Activated naive CD4-positive, alpha-beta T cell treated with anti-CD3 and anti-CD28 coated beads, Interleukin-2, amount 50 U/mL, for 24 hours (primary cell): ENCODE results near the gene TM2D3.

ENCODE experiments used
- H3K27ac Mint-ChIP-seq: one replicate; pipeline ENCODE4 v1.8.0; 2021; ENCODE audit warnings: mild to moderate bottlenecking, mixed read lengths
- H3K27me3 Mint-ChIP-seq: one replicate; pipeline ENCODE4 v1.8.0; 2021; ENCODE audit warnings: mixed read lengths
- H3K36me3 Mint-ChIP-seq: one replicate; pipeline ENCODE4 v1.8.0; 2021; ENCODE audit warnings: mixed read lengths
- H3K4me1 Mint-ChIP-seq: one replicate; pipeline ENCODE4 v1.8.0; 2021; ENCODE audit warnings: mixed read lengths
- H3K4me3 Mint-ChIP-seq: one replicate; pipeline ENCODE4 v1.8.0; 2021; ENCODE audit warnings: mild to moderate bottlenecking, mixed read lengths
- H3K9me3 Mint-ChIP-seq: one replicate; pipeline ENCODE4 v1.8.0; 2021; ENCODE audit warnings: mixed read lengths

The TM2D3 gene

DNA sequence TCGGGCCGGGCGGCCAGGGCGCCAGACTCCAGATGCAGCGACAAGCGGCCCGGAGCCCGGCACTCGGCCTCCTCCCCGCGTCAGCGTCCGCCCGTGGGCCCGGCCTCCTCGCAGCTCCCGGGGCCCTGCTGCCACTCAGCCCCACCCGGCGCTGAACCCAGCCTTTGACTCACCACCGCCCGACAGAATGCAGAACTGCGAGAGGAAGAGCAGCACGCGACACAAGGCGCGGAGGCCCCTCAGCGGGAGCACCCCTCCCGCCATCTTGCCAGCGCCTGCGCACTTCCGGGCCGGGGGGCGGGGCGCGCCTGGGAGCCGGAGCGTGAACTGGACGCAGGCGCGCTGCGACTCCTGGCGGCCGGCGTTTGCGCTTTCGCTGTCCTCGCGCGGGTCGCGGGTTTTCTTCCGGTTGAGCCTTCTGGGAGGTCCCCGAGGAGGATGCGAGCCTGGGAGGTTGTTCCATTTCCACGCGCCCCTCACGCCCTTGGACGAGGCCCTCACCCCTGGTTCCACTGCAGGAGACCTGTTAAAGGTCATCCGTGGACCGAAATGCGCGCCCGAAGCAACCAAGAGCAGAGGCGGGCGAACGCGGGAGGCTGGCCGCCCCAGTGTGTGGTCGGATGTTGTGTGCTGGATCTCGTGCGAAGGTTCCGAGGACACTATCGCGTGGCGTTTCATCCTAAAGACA lies at the start of gene TM2D3:
Gene TM2D3 (minus strand): TSS at position 284 of the 688 bp plus-strand sequence. CDS start 20 bp downstream, at position 264.
- Mint-ChIP-seq H3K27me3 (no peaks in the 10 kb centered on the region), H3K27ac (peak within 1 kb of the TSS; percentile 92), H3K4me1 (peaks cover 52% of the 10 kb centered on the region), H3K9me3 (no peaks in the 10 kb centered on the region), H3K36me3 (peaks cover 4% of the 10 kb centered on the region), H3K4me3 (peak within 1 kb of the TSS; percentile 89)

DNA sequence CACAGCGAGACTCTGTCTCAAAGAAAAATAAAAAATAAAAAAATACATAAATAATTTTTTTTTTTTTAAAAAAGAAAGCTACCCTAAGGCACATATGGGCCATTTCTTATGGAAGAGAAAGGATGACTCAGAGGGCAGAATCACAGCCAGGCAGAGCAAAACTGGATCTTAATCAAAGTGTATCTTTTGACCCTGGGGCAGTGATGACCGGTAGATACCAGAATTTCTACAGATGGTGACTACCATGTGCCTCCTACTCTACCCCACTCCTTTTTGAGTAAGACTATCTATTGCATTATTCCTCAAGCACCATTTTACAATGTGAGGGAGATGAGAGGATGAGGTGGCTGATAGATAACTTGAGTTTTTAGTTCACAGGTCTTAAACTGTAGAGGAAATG lies 46.1 kb upstream of the TM2D3 start:
- H3K9me3 Mint-ChIP-seq, result no peaks in the 10 kb centered on the region
- H3K27ac Mint-ChIP-seq, result no peak overlapping the region
- no peak overlapping the region for H3K4me3 Mint-ChIP-seq
- no peaks in the 10 kb centered on the region for H3K27me3 Mint-ChIP-seq
- H3K36me3 Mint-ChIP-seq, result peaks cover 34% of the 10 kb centered on the region
- H3K4me1 Mint-ChIP-seq, result peaks cover 48% of the 10 kb centered on the region

GRCh38 chr15:101697488-101697887 lies 45.3 kb upstream of the TM2D3 start:
- H3K9me3 Mint-ChIP-seq, result no peaks in the 10 kb centered on the region
- peaks cover 32% of the 10 kb centered on the region for H3K36me3 Mint-ChIP-seq
- H3K27me3 Mint-ChIP-seq, result no peaks in the 10 kb centered on the region
- peaks cover 55% of the 10 kb centered on the region for H3K4me1 Mint-ChIP-seq
- H3K27ac Mint-ChIP-seq, result peak overlapping the region; percentile 92
- peak overlapping the region; percentile 59 for H3K4me3 Mint-ChIP-seq

DNA sequence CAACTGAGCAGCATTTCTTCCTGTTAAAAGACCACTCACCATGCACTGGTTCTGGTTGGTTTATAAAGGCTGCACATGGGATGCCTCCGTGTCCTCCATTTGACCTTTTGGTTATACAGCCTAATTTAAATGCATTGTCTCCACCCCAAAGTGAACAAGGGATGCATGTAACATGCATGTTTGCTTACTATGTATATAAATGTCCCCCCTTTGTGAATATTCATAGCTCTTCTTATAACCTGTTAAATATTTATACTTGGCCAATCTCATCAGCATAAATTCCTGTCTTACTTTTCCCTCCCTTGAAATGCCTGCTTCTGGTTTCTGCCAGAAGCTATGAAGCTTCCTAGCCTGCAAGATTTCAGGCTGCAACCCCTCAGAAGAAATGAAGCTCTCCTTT lies 44.6 kb upstream of the TM2D3 start:
- Mint-ChIP-seq H3K36me3 (peaks cover 34% of the 10 kb centered on the region), H3K27ac (peak overlapping the region; percentile 92), H3K27me3 (no peaks in the 10 kb centered on the region), H3K4me1 (peaks cover 55% of the 10 kb centered on the region), H3K4me3 (peak overlapping the region; percentile 59), H3K9me3 (no peaks in the 10 kb centered on the region)

- H3K4me3 Mint-ChIP-seq, result no peak overlapping the region
- H3K27me3 Mint-ChIP-seq, result no peaks in the 10 kb centered on the region
- H3K9me3 Mint-ChIP-seq, result no peaks in the 10 kb centered on the region
- H3K4me1 Mint-ChIP-seq, result peaks cover 48% of the 10 kb centered on the region
- peak overlapping the region; percentile 43 for H3K27ac Mint-ChIP-seq
- peaks cover 29% of the 10 kb centered on the region for H3K36me3 Mint-ChIP-seq
Observed at GRCh38 chr15:101694261-101694660, 42.1 kb upstream of the TM2D3 start.

GRCh38 chr15:101692801-101693598 lies 40.8 kb upstream of the TM2D3 start:
- H3K4me1 Mint-ChIP-seq, result peaks cover 39% of the 10 kb centered on the region

GRCh38 chr15:101689901-101690300 lies 37.7 kb upstream of the TM2D3 start:
- no peaks in the 10 kb centered on the region for H3K27me3 Mint-ChIP-seq
- peaks cover 19% of the 10 kb centered on the region for H3K4me1 Mint-ChIP-seq
- no peak overlapping the region for H3K27ac Mint-ChIP-seq
- H3K9me3 Mint-ChIP-seq, result no peaks in the 10 kb centered on the region
- peaks cover 14% of the 10 kb centered on the region for H3K36me3 Mint-ChIP-seq
- no peak overlapping the region for H3K4me3 Mint-ChIP-seq

More at GRCh38 chr15:101692801-101693598, 40.8 kb upstream of the TM2D3 start:
- no peaks in the 10 kb centered on the region for H3K27me3 Mint-ChIP-seq
- H3K9me3 Mint-ChIP-seq, result no peaks in the 10 kb centered on the region
- peak overlapping the region; percentile 46 for H3K27ac Mint-ChIP-seq
- no peak overlapping the region for H3K4me3 Mint-ChIP-seq
- peaks cover 27% of the 10 kb centered on the region for H3K36me3 Mint-ChIP-seq

GRCh38 chr15:101686718-101687117 lies 34.5 kb upstream of the TM2D3 start:
- H3K36me3 Mint-ChIP-seq, result peaks cover 8% of the 10 kb centered on the region
- H3K27ac Mint-ChIP-seq, result no peak overlapping the region
- no peaks in the 10 kb centered on the region for H3K9me3 Mint-ChIP-seq
- H3K4me3 Mint-ChIP-seq, result no peak overlapping the region
- no peaks in the 10 kb centered on the region for H3K27me3 Mint-ChIP-seq
- no peaks in the 10 kb centered on the region for H3K4me1 Mint-ChIP-seq

DNA sequence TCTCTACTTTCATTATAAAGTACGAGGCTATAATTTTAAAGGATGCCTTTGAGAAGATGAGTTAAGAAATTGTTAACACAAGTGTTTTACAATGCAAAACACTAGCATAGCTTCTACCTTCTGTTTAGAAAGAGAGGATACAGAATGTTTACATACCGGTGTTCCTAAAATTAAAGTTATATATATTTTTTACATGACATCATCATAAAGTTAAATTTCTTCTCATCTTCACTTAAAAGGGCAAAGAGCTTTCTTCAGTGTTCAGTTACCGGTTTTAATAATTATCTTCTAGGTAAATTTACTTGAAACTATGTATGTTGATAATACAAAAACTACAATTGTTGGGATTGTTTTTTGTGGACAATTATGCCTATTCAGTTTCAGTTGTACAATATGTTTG lies 32.7 kb upstream of the TM2D3 start:
- Mint-ChIP-seq H3K27ac (no peak overlapping the region), H3K36me3 (peaks cover 6% of the 10 kb centered on the region), H3K27me3 (no peaks in the 10 kb centered on the region), H3K9me3 (no peaks in the 10 kb centered on the region), H3K4me1 (no peaks in the 10 kb centered on the region), H3K4me3 (no peak overlapping the region)

GRCh38 chr15:101684384-101684783 lies 32.2 kb upstream of the TM2D3 start:
- Mint-ChIP-seq H3K36me3 (peaks cover 6% of the 10 kb centered on the region), H3K27ac (no peak overlapping the region)

DNA sequence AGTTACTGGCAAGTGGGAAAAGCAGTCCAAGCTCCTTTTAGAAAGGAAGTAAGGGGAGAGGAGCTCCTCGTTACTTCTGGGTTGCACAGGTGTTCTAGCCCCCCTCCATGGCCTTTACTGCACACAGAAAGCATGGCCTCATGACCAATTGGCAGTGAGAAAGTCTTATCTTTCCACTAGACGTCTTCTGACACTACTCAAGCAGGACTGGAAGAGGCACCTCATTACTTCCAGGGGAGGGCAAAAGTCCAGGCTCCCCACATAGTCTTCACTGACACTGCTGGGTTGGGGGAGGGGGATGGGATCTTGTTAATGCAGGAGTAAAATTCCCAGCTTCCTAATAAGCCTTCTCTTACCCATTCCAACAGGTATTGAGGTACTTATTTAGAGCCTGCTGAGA lies 27.6 kb upstream of the TM2D3 start:
- no peaks in the 10 kb centered on the region for H3K4me1 Mint-ChIP-seq
- H3K4me3 Mint-ChIP-seq, result no peak overlapping the region
- peaks cover 23% of the 10 kb centered on the region for H3K36me3 Mint-ChIP-seq
- no peak overlapping the region for H3K27ac Mint-ChIP-seq
- no peaks in the 10 kb centered on the region for H3K27me3 Mint-ChIP-seq
- H3K9me3 Mint-ChIP-seq, result no peaks in the 10 kb centered on the region

More at GRCh38 chr15:101684384-101684783, 32.2 kb upstream of the TM2D3 start:
- H3K27me3 Mint-ChIP-seq, result no peaks in the 10 kb centered on the region
- no peak overlapping the region for H3K4me3 Mint-ChIP-seq
- no peaks in the 10 kb centered on the region for H3K9me3 Mint-ChIP-seq
- no peaks in the 10 kb centered on the region for H3K4me1 Mint-ChIP-seq

GRCh38 chr15:101676921-101677329 lies 24.7 kb upstream of the TM2D3 start:
- Mint-ChIP-seq H3K4me1 (no peaks in the 10 kb centered on the region), H3K36me3 (peaks cover 26% of the 10 kb centered on the region), H3K4me3 (no peak overlapping the region), H3K27ac (peak overlapping the region; percentile 62), H3K27me3 (no peaks in the 10 kb centered on the region), H3K9me3 (no peaks in the 10 kb centered on the region)

DNA sequence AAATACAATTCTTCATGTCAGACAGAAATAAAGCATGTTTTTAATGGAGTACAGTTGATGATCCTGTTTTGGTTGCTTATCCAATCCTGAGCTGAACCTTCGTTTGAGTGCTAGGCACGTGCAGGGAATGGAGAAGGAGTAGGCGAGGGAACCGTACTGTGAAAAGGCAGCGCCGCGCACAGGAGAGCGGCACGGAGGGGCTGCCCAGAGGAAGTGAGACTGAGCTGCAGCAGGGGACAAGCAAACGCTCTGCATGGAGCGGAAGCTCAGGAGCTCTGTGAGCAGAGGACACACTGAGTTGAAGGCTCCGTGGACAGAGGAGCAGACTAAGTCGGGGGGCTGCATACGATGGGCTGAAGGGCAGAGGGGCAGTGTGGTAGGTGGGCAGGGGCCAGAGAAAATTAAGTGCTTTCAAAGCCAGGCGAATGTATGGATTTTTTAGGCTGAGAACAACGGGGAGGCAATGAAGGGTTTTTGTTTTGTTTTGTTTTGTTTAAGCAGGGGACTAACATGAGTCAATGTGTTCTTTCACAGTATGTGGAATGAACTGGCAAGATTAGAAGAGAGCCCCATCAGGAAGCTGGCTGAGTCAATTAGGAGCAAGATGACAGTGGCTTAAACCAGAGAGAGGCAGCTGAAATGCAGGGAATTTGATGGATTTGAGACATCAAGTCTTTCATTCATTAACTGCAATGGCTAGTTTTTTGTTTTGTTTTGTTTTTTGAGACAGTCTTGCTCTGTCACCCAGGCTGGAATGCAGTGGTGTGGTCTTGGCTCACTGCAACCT lies 23.8 kb upstream of the TM2D3 start:
- Mint-ChIP-seq H3K27ac (peak overlapping the region; percentile 69), H3K36me3 (peaks cover 31% of the 10 kb centered on the region), H3K4me3 (no peak overlapping the region), H3K27me3 (no peaks in the 10 kb centered on the region), H3K4me1 (no peaks in the 10 kb centered on the region), H3K9me3 (no peaks in the 10 kb centered on the region)

DNA sequence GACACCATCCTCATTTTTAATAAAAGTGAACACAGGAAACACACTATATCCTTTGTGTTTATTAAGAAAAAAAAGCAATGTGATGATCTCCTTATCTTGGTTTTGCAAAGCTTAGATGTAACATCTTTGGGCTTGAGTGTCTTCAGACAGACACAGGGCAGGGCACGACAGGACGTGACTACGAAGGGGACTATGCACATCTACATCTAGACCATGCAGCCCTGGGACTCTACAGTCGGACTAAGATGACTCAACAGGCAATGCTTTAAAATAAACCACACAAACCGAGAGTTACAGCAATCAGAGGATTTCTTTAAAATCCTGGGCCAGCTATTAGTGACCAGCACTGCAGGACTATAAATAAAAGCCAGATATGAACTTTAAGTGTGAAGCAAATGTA lies 22.8 kb upstream of the TM2D3 start:
- no peak overlapping the region for H3K27ac Mint-ChIP-seq
- H3K4me1 Mint-ChIP-seq, result no peaks in the 10 kb centered on the region

GRCh38 chr15:101672298-101672697 lies 20.1 kb upstream of the TM2D3 start:
- Mint-ChIP-seq H3K27me3 (no peaks in the 10 kb centered on the region), H3K36me3 (peaks cover 36% of the 10 kb centered on the region), H3K9me3 (no peaks in the 10 kb centered on the region), H3K4me1 (no peaks in the 10 kb centered on the region), H3K27ac (peak overlapping the region; percentile 12), H3K4me3 (no peak overlapping the region)

More for the DNA sequence above, 22.8 kb upstream of the TM2D3 start:
- no peaks in the 10 kb centered on the region for H3K27me3 Mint-ChIP-seq
- no peak overlapping the region for H3K4me3 Mint-ChIP-seq
- no peaks in the 10 kb centered on the region for H3K9me3 Mint-ChIP-seq
- peaks cover 35% of the 10 kb centered on the region for H3K36me3 Mint-ChIP-seq
